ENCODE measurements around the gene TGOLN2.

TGOLN2 gene

GRCh38 chr2:85273738-85274731 lies 53.8 kb downstream of the TGOLN2 start:
- no peaks in the 10 kb centered on the region for H3K36me3 ChIP-seq (ENCODE audit: control insufficient read depth, low read depth, low read length)
- no peaks in the 10 kb centered on the region for H3K9me3 ChIP-seq (ENCODE audit: control insufficient read depth, low read depth, low read length)
- no peaks in the 10 kb centered on the region for H3K27me3 ChIP-seq (ENCODE audit: control insufficient read depth, insufficient read depth, low read length)
- no peak overlapping the region for H3K27ac ChIP-seq (ENCODE audit: low read length)
- no peak overlapping the region for H3K9ac ChIP-seq (ENCODE audit: low read length)
- H3K4me1 ChIP-seq (ENCODE audit: control insufficient read depth, low read depth, low read length) = peaks cover 31% of the 10 kb centered on the region
- H3K4me3 ChIP-seq (ENCODE audit: low read length) = no peak overlapping the region

- no peaks in the 10 kb centered on the region for H3K27me3 ChIP-seq (ENCODE audit: control insufficient read depth, insufficient read depth, low read length)
- H3K36me3 ChIP-seq (ENCODE audit: control insufficient read depth, low read depth, low read length) = no peaks in the 10 kb centered on the region
- H3K27ac ChIP-seq (ENCODE audit: low read length) = no peak overlapping the region
- H3K9me3 ChIP-seq (ENCODE audit: control insufficient read depth, low read depth, low read length) = no peaks in the 10 kb centered on the region
- H3K9ac ChIP-seq (ENCODE audit: low read length) = no peak overlapping the region
- peaks cover 22% of the 10 kb centered on the region for H3K4me1 ChIP-seq (ENCODE audit: control insufficient read depth, low read depth, low read length)
- H3K4me3 ChIP-seq (ENCODE audit: low read length) = no peak overlapping the region
Measured at GRCh38 chr2:85272357-85272756, 55.4 kb downstream of the TGOLN2 start.

GRCh38 chr2:85269959-85270358 lies 57.8 kb downstream of the TGOLN2 start:
- no peak overlapping the region for H3K9ac ChIP-seq (ENCODE audit: low read length)
- no peaks in the 10 kb centered on the region for H3K27me3 ChIP-seq (ENCODE audit: control insufficient read depth, insufficient read depth, low read length)
- no peaks in the 10 kb centered on the region for H3K9me3 ChIP-seq (ENCODE audit: control insufficient read depth, low read depth, low read length)
- H3K36me3 ChIP-seq (ENCODE audit: control insufficient read depth, low read depth, low read length) = no peaks in the 10 kb centered on the region
- no peak overlapping the region for H3K4me3 ChIP-seq (ENCODE audit: low read length)
- H3K27ac ChIP-seq (ENCODE audit: low read length) = no peak overlapping the region
- peaks cover 28% of the 10 kb centered on the region for H3K4me1 ChIP-seq (ENCODE audit: control insufficient read depth, low read depth, low read length)

All from iPS-18a (cell line).